Gastroesophageal sphincter (tissue), 3 donors: Measurements from ENCODE around the gene CCDC13.

ENCODE experiments used
- CTCF ChIP-seq, 4 experiments: fragments of 200-600 bp in 2 of 4; fragments of 450-650 bp in 2 of 4; sonication (generic) in 1 of 4; IDR thresholded peaks; one replicate each; pipeline ENCODE4 v1.5.1; 2017 to 2019; ENCODE audit warnings: antibody characterized with exemption in 4 of 4, mild to moderate bottlenecking in 2 of 4, moderate library complexity in 2 of 4
- POLR2AphosphoS5 ChIP-seq: sonication (generic); formaldehyde crosslinking; IDR thresholded peaks from one replicate; pipeline ENCODE4 v1.6.1; 2017; ENCODE audit warnings: antibody characterized with exemption

- TF ChIP-seq POLR2AphosphoS5 (no peak), CTCF (IDR thresholded peaks at IDR 0.05) (no peak)
Observed at GRCh38 chr3:42736531-42736930, 36.5 kb downstream of the CCDC13 start.
